BLaER1 (cell line): ENCODE measurements around the gene SNCG.
A peak's percentile ranks its signal among the peaks of the same experiment; 100 is the strongest.
"Not testable (repeated sequence)": the region's sequence is repeated elsewhere in the genome, so short reads cannot be mapped to it uniquely, and the experiment has no call there.

Source experiments
- H3K27ac ChIP-seq: shearing (Covaris generic); formaldehyde crosslinking; 2 replicates; pipeline ENCODE4 v1.8.1; 2022
- H3K27me3 ChIP-seq: shearing (Covaris generic); formaldehyde crosslinking; 2 replicates; pipeline ENCODE4 v1.8.1; 2022
- H3K36me3 ChIP-seq: shearing (Covaris generic); formaldehyde crosslinking; 2 replicates; pipeline ENCODE4 v1.8.1; 2022
- H3K4me1 ChIP-seq: shearing (Covaris generic); formaldehyde crosslinking; 2 replicates; pipeline ENCODE4 v1.8.1; 2022
- H3K4me2 ChIP-seq: shearing (Covaris generic); formaldehyde crosslinking; 2 replicates; pipeline ENCODE4 v1.8.1; 2022
- H3K4me3 ChIP-seq: shearing (Covaris generic); formaldehyde crosslinking; 2 replicates; pipeline ENCODE4 v1.8.1; 2022
- H3K9ac ChIP-seq: shearing (Covaris generic); formaldehyde crosslinking; 2 replicates; pipeline ENCODE4 v1.8.1; 2022
- H3K9me3 ChIP-seq: shearing (Covaris generic); formaldehyde crosslinking; 2 replicates; pipeline ENCODE4 v1.8.1; 2022
- H4K20me1 ChIP-seq: shearing (Covaris generic); formaldehyde crosslinking; 2 replicates; pipeline ENCODE4 v1.8.1; 2022
- Cebpa-rat ChIP-seq: shearing (Covaris generic); IDR thresholded peaks from 2 replicates; pipeline ENCODE4 v1.8.1; 2022

Gene SNCG

DNA sequence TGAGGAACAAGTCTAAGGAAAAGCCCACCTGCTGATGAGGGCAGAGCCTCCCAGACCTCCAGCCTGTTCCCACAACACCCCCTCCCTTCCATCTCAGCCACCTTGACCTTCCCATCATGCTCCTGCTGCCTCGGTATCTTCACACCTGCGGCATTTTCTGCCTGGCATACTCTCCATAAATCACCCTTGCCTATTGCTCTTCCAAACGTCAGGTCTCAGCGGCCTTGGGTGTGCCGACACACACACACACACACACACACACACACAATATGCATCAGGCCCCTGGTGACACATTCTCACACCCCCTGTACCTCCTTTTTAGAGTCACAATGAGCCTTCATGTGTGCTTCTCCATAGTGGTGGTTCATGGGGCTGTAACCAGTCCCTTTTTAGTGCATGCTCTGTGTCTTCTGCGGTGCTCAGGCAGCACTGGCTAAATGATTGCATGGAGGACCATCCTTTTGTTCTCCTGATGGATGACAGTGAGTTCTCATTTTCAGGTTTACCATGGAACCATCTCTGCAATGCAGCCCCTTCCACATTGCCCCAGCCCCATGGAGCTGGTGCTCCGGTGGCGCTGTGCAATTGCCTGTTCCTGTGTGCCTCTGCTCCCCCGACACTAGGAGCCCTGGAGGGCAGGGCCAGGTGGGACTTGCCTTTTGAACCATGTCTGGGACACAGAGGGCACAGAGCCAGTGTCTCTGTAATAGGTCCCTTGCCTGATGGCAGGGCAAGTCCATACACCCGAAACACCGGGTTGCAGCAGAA, 14.4 kb downstream of the SNCG start:
- H3K4me2 ChIP-seq: no peak overlapping the region
- TF ChIP-seq Cebpa-rat: no peak
- H4K20me1 ChIP-seq: no peaks in the 10 kb centered on the region
- H3K9me3 ChIP-seq: peaks cover 4% of the 10 kb centered on the region; the same call in 1 of the 2 replicates
- H3K27me3 ChIP-seq: peaks cover 41% of the 10 kb centered on the region
- no peaks in the 10 kb centered on the region for H3K36me3 ChIP-seq
- H3K4me3 ChIP-seq: no peak overlapping the region
- no peak overlapping the region for H3K9ac ChIP-seq
- H3K4me1 ChIP-seq: peaks cover 22% of the 10 kb centered on the region
- no peak overlapping the region for H3K27ac ChIP-seq

DNA sequence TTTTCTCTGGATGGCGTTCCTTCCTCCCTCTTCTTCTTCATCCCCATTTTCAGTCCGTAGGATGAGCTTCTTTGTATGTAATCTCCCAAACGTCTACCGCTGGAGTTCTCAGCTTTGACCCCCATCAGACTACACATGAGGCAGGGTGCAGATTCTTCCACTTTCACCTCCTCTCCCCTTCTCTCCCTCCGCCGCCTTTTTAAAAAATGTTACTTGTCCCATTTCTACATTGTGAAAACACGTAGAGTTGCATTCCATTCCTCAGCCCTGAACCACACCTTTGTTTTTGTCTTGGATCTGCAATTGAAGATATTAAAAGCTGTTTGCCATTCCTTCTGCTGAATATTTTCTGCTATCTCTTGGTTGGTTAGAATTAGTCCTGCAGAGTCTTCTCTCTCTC, 16.1 kb downstream of the SNCG start:
- no peak overlapping the region for H3K4me2 ChIP-seq
- H3K36me3 ChIP-seq: no peaks in the 10 kb centered on the region
- peaks cover 22% of the 10 kb centered on the region for H3K4me1 ChIP-seq
- H4K20me1 ChIP-seq: no peaks in the 10 kb centered on the region
- H3K9me3 ChIP-seq: peaks cover 4% of the 10 kb centered on the region; the same call in 1 of the 2 replicates
- H3K4me3 ChIP-seq: no peak overlapping the region
- no peak overlapping the region for H3K9ac ChIP-seq
- H3K27me3 ChIP-seq: peaks cover 24% of the 10 kb centered on the region
- TF ChIP-seq Cebpa-rat: no peak
- no peak overlapping the region for H3K27ac ChIP-seq

GRCh38 chr10:86976362-86977056, 18.1 kb downstream of the SNCG start:
- Histone ChIP-seq H3K36me3 (no peaks in the 10 kb centered on the region), H3K9me3 (peaks cover 2% of the 10 kb centered on the region; the same call in 1 of the 2 replicates), H3K9ac (no peak overlapping the region), H3K4me2 (no peak overlapping the region), H3K4me1 (peaks cover 14% of the 10 kb centered on the region), H4K20me1 (no peaks in the 10 kb centered on the region), H3K27me3 (peaks cover 4% of the 10 kb centered on the region; the same call in 1 of the 2 replicates), H3K4me3 (no peak overlapping the region), H3K27ac (no peak overlapping the region)
- TF ChIP-seq Cebpa-rat: no peak

DNA sequence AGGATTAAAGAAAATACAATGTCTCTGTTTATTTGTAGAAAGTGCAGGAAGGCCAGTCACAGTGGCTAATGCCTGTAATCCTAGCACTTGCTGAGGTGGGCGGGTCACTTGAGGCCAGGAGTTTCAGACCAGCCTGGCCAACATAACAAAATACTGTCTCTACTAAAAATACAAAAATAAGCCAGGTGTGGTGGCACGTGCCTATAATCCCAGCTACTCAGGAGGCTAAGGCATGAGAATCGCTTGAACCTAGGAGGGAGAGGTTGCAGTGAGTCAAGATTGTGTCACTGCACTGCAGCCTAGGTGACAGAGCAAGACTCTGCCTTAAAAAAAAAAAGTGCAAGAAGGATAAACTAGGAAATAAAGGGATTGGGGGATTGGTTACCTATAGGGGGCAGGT, 20.1 kb downstream of the SNCG start:
- not testable (repeated sequence) for H4K20me1 ChIP-seq, H3K36me3 ChIP-seq, H3K4me2 ChIP-seq, H3K27me3 ChIP-seq, H3K4me3 ChIP-seq, H3K9ac ChIP-seq, H3K4me1 ChIP-seq, H3K9me3 ChIP-seq, H3K27ac ChIP-seq

DNA sequence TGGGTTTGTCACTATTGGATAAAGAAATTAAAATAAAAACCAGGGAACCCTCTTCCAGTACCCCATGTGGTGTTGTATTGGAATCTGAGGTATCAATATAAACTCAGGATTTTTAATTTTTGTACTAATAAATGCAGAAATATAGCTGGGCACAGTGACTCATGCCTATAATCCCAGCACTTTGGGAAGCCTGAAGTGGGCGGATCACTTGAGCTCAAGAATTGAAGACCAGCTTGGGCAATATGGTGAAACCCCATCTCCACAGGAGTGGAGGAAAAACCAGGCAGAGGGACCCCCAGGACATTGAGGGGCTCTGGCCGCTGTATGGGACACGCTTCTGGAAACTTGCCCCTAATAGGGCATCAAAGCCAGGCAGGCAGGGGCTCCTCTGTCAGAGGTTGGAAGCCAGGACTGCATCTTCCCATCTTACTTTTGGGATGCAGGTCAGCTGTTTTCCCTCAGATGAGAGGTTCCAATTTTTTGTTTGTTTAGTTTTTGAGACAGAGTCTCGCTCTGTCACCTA, 21.0 kb downstream of the SNCG start:
- TF ChIP-seq Cebpa-rat: no peak
- Histone ChIP-seq H3K36me3 (no peaks in the 10 kb centered on the region), H3K27ac (no peak overlapping the region), H3K4me1 (peaks cover 7% of the 10 kb centered on the region; the same call in 1 of the 2 replicates), H4K20me1 (no peaks in the 10 kb centered on the region), H3K27me3 (no peaks in the 10 kb centered on the region), H3K9me3 (no peaks in the 10 kb centered on the region), H3K9ac (no peak overlapping the region), H3K4me2 (no peak overlapping the region), H3K4me3 (no peak overlapping the region)

- Histone ChIP-seq H3K27me3 (no peaks in the 10 kb centered on the region), H4K20me1 (no peaks in the 10 kb centered on the region), H3K4me2 (peak overlapping the region; percentile 32), H3K4me1 (peaks cover 7% of the 10 kb centered on the region; the same call in 1 of the 2 replicates), H3K9ac (no peak overlapping the region), H3K36me3 (no peaks in the 10 kb centered on the region), H3K27ac (no peak overlapping the region), H3K4me3 (no peak overlapping the region), H3K9me3 (no peaks in the 10 kb centered on the region)
- no peak for TF ChIP-seq Cebpa-rat
Observed at GRCh38 chr10:86979977-86980448, 21.6 kb downstream of the SNCG start.

- H3K36me3 ChIP-seq, H3K27me3 ChIP-seq, H3K4me3 ChIP-seq, H4K20me1 ChIP-seq, H3K9me3 ChIP-seq, H3K27ac ChIP-seq, H3K4me2 ChIP-seq, H3K4me1 ChIP-seq, H3K9ac ChIP-seq: not testable (repeated sequence)
Observed at GRCh38 chr10:86981020-86981419, 22.6 kb downstream of the SNCG start.

- H3K9ac ChIP-seq: no peak overlapping the region
- H3K9me3 ChIP-seq: no peaks in the 10 kb centered on the region
- H3K27me3 ChIP-seq: no peaks in the 10 kb centered on the region
- no peak overlapping the region for H3K27ac ChIP-seq
- TF ChIP-seq Cebpa-rat: no peak
- H4K20me1 ChIP-seq: no peaks in the 10 kb centered on the region
- H3K4me2 ChIP-seq: no peak overlapping the region
- peaks cover 7% of the 10 kb centered on the region; the same call in 1 of the 2 replicates for H3K4me1 ChIP-seq
- no peaks in the 10 kb centered on the region for H3K36me3 ChIP-seq
- H3K4me3 ChIP-seq: no peak overlapping the region
Observed at GRCh38 chr10:86981716-86982115, 23.3 kb downstream of the SNCG start.

DNA sequence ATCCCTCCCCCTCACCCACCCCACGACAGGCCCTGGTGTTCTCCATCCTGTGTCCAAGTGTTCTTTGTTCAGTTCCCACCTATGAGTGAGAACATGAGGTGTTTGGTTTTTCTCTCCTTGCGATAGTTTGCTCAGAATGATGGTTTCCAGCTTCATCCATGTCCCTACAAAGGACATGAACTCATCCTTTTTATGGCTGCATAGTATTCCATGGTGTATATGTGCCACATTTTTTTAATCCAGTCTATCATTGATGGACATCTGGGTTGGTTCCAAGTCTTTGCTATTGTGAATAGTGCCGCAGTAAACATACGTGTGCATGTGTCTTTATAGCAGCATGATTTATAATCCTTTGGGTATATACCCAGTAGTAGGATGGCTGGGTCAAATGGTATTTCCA, 26.1 kb downstream of the SNCG start:
- H3K27me3 ChIP-seq, H3K4me1 ChIP-seq, H4K20me1 ChIP-seq, H3K27ac ChIP-seq, H3K9me3 ChIP-seq, H3K36me3 ChIP-seq, H3K4me3 ChIP-seq, H3K4me2 ChIP-seq, H3K9ac ChIP-seq: not testable (repeated sequence)

DNA sequence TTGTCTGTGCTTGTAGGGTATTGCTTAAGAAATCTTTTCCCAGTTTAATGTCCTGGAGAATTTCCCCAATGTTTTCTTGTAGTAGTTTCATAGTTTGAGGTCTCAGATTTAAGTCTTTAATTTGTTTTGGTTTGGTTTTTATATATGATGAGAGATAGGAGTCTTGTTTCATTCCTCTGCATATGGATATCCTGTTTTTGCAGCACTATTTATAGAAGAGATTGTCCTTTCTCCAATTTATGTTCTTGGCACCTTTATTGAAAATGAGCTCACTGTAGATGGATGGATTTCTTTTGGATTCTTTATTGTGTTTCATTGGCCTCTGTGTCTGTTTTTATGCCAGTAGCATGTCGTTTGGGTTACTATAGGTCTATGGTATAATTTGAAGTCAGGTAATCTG, 30.1 kb downstream of the SNCG start:
- H3K27ac ChIP-seq: no peak overlapping the region
- no peak for TF ChIP-seq Cebpa-rat
- H3K4me1 ChIP-seq: no peaks in the 10 kb centered on the region
- H3K9me3 ChIP-seq: no peaks in the 10 kb centered on the region
- H3K4me2 ChIP-seq: no peak overlapping the region
- H3K27me3 ChIP-seq: no peaks in the 10 kb centered on the region
- H3K4me3 ChIP-seq: no peak overlapping the region
- H3K9ac ChIP-seq: no peak overlapping the region
- H3K36me3 ChIP-seq: no peaks in the 10 kb centered on the region
- no peaks in the 10 kb centered on the region for H4K20me1 ChIP-seq

GRCh38 chr10:86991362-86991761, 33.0 kb downstream of the SNCG start:
- H3K27ac ChIP-seq, H3K4me3 ChIP-seq, H3K4me1 ChIP-seq, H3K9ac ChIP-seq, H4K20me1 ChIP-seq, H3K27me3 ChIP-seq, H3K4me2 ChIP-seq, H3K36me3 ChIP-seq, H3K9me3 ChIP-seq: not testable (repeated sequence)
